K562 (cell line): ENCODE data around the gene DOCK3.
"Not testable (repeated sequence)": the region's sequence is repeated elsewhere in the genome, so short reads cannot be mapped to it uniquely, and the experiment has no call there.

Source experiments
- CEBPB ChIP-seq: fragments of 450-650 bp; IDR thresholded peaks from 2 replicates; pipeline ENCODE4 v1.6.1; 2016; ENCODE audit warnings: missing genetic modification characterization, missing compliant biosample characterization
- MAFK ChIP-seq: IDR thresholded peaks from 2 replicates; pipeline ENCODE4 v1.6.1; 2011; ENCODE audit warnings: low read length, improper control_type of control experiment
- NR2F6 ChIP-seq: fragments of 450-650 bp; formaldehyde crosslinking; IDR thresholded peaks from 2 replicates; pipeline ENCODE4 v1.4.0; 2020; ENCODE audit warnings: mild to moderate bottlenecking
- NR4A1 ChIP-seq, 2 experiments: fragments of 250-450 bp in 1 of 2; fragments of 450-650 bp in 1 of 2; sonication (Bioruptor Pico) in 1 of 2; IDR thresholded peaks; 2 replicates each; pipeline versions ENCODE4 v1.4.0 to v1.6.1; 2016 to 2020; ENCODE audit warnings: mild to moderate bottlenecking in 2 of 2, missing compliant biosample characterization in 1 of 2, missing genetic modification characterization in 1 of 2, moderate library complexity in 1 of 2
- SIN3A ChIP-seq, 2 experiments: fragments of 150-350 bp in 1 of 2; IDR thresholded peaks; 2 replicates each; pipeline ENCODE4 v1.6.1; 2011 to 2016; ENCODE audit warnings: borderline replicate concordance in 2 of 2, low read depth in 2 of 2, low read length in 2 of 2, mild to moderate bottlenecking in 2 of 2, moderate library complexity in 2 of 2; ENCODE audit not compliant: control insufficient read depth in 1 of 2
- SP1 ChIP-seq: sonication (generic); formaldehyde crosslinking; IDR thresholded peaks from 2 replicates; pipeline ENCODE4 v1.8.1; 2022; ENCODE audit warnings: mild to moderate bottlenecking, missing genetic modification reagents
- TAF1 ChIP-seq: IDR thresholded peaks from 2 replicates; pipeline ENCODE4 v1.6.1; 2011; ENCODE audit warnings: mild to moderate bottlenecking, low read length, moderate library complexity; ENCODE audit not compliant: insufficient read depth, control insufficient read depth, severe bottlenecking; ENCODE audit errors: extremely low read depth
- TF ChIP-seq, protein P1 (sequence below): sonication (generic); formaldehyde crosslinking; IDR thresholded peaks from 2 replicates; pipeline ENCODE4 v1.5.0; 2020; ENCODE audit warnings: missing genetic modification reagents
- TF ChIP-seq, protein P2 (sequence below), 3 experiments: IDR thresholded peaks in 2 of 3; conservative IDR thresholded peaks in 1 of 3; 2 replicates each; pipeline ENCODE4 v1.5.1; 2011 to 2012; ENCODE audit warnings: low read length in 3 of 3, mild to moderate bottlenecking in 3 of 3, control low read depth in 2 of 3, improper control_type of control experiment in 1 of 3, inconsistent platforms in 1 of 3, low read depth in 1 of 3, mixed read lengths in 1 of 3, moderate library complexity in 1 of 3; ENCODE audit not compliant: insufficient read depth in 2 of 3

DNA sequence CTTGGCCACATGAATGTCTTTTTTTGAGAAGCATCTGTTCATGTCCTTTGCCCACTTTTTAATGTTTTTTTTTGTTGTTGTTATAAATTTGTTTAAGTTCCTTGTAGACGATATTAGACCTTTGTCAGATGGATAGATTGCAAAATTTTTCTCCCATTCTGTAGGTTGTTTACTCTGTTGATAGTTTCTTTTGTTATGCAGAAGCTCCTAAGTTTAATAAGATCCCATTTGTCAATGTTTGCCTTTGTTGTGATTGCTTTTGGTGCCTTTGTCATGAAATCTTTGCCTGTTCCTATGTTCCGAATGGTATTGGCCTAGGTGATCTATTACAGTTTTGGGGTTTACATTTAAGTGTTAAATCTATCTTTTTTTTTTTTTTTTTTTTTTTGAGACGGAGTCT, 116.2 kb downstream of the DOCK3 start:
- TF ChIP-seq NR4A1 (CRISPR knock-in tag; IDR thresholded peaks at IDR 0.05); NR4A1 (tag; IDR thresholded peaks at IDR 0.05); TAF1; MAFK; SP1 (CRISPR knock-in tag); SIN3A (IDR thresholded peaks at IDR 0.05; ENCODE audit: borderline replicate concordance in 2 of 2, control insufficient read depth in 1 of 2, low read depth in 2 of 2, low read length in 2 of 2); CEBPB (tag); NR2F6 (CRISPR knock-in tag): not testable (repeated sequence)
- TF ChIP-seq, protein P1, sequence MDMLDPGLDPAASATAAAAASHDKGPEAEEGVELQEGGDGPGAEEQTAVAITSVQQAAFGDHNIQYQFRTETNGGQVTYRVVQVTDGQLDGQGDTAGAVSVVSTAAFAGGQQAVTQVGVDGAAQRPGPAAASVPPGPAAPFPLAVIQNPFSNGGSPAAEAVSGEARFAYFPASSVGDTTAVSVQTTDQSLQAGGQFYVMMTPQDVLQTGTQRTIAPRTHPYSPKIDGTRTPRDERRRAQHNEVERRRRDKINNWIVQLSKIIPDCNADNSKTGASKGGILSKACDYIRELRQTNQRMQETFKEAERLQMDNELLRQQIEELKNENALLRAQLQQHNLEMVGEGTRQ: not testable (repeated sequence)
- TF ChIP-seq, protein P2, sequence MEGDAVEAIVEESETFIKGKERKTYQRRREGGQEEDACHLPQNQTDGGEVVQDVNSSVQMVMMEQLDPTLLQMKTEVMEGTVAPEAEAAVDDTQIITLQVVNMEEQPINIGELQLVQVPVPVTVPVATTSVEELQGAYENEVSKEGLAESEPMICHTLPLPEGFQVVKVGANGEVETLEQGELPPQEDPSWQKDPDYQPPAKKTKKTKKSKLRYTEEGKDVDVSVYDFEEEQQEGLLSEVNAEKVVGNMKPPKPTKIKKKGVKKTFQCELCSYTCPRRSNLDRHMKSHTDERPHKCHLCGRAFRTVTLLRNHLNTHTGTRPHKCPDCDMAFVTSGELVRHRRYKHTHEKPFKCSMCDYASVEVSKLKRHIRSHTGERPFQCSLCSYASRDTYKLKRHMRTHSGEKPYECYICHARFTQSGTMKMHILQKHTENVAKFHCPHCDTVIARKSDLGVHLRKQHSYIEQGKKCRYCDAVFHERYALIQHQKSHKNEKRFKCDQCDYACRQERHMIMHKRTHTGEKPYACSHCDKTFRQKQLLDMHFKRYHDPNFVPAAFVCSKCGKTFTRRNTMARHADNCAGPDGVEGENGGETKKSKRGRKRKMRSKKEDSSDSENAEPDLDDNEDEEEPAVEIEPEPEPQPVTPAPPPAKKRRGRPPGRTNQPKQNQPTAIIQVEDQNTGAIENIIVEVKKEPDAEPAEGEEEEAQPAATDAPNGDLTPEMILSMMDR (IDR thresholded peaks at IDR 0.05 in 2 of 3, conservative IDR thresholded peaks at IDR 0.05 in 1 of 3; ENCODE audit: insufficient read depth in 2 of 3, low read depth in 1 of 3, low read length in 3 of 3): not testable (repeated sequence)
